Adrenal gland (tissue), 12 donors: Measurements from ENCODE around the gene TMEM59. TPM values are rescaled to one million over a fixed set of nuclear protein-coding genes. Genes with fewer than 3 reads are reported as not detected.

Experiments
- DNase-seq, 7 donors: peaks; one replicate each; pipeline ENCODE4 v3.0.0-alpha.2; 2019 to 2020
- H3K27ac ChIP-seq, 5 donors: fragments of 200-600 bp; sonication (generic) in 4 of 5; 1 replicate in 3 of 5; 2 replicates in 2 of 5; pipeline versions ENCODE4 v1.5.1 to v1.8.0; 2016 to 2020; ENCODE audit warnings: mild to moderate bottlenecking in 1 of 5
- H3K27me3 ChIP-seq: fragments of 200-600 bp; 2 replicates; pipeline ENCODE4 v1.8.0; 2021
- H3K36me3 ChIP-seq, 2 donors: fragments of 200-600 bp; replicated peaks in 1 of 2; 1 replicate in 1 of 2; 2 replicates in 1 of 2; pipeline versions ENCODE4 v1.5.1 to v1.8.0; 2018 to 2022
- H3K4me1 ChIP-seq, 2 donors: fragments of 200-600 bp; replicated peaks in 1 of 2; 1 replicate in 1 of 2; 2 replicates in 1 of 2; pipeline versions ENCODE4 v1.5.1 to v1.8.0; 2018 to 2021
- H3K4me3 ChIP-seq, 4 donors: fragments of 200-600 bp; sonication (generic) in 3 of 4; one replicate each; pipeline ENCODE4 v1.5.1; 2016 to 2018
- H3K9me3 ChIP-seq, 3 donors: fragments of 200-600 bp; sonication (generic) in 1 of 3; replicated peaks in 1 of 3; 1 replicate in 2 of 3; 2 replicates in 1 of 3; pipeline versions ENCODE4 v1.5.1 to v1.8.0; 2016 to 2021
- CTCF ChIP-seq, 6 experiments: fragments of 450-650 bp in 4 of 6; fragments of 200-600 bp in 2 of 6; sonication (generic) in 1 of 6; IDR thresholded peaks; 1 replicate in 5 of 6; 2 replicates in 1 of 6; pipeline versions ENCODE4 v1.5.1 to v1.8.0; 2016 to 2021; ENCODE audit warnings: antibody characterized with exemption in 6 of 6, mild to moderate bottlenecking in 2 of 6, moderate library complexity in 1 of 6
- POLR2A ChIP-seq, 2 donors: fragments of 450-650 bp; IDR thresholded peaks; one replicate each; pipeline ENCODE4 v1.6.1; 2017; ENCODE audit warnings: antibody characterized with exemption in 2 of 2, mild to moderate bottlenecking in 2 of 2, moderate library complexity in 1 of 2
- WGBS, 4 donors: extraction: QIAGEN DNeasy Blood & Tissue Kit in 2 of 4; methylation state at CpG; one replicate each; pipeline versions ENCODE4 v1.1.5 to v1.1.7; 2013 to 2017; 5-methylcytosine and 5-hydroxymethylcytosine counted together
- intact Hi-C, 2 donors: fragments of 100-400 bp; cut with DNase I; formaldehyde crosslinking; loops; one replicate each; pipeline versions ENCODE4 v1.14.1 to v1.15.0; 2022 to 2023
- polyA plus RNA-seq, 3 donors: library from polyadenylated mRNA; stranded (reverse); fragments of 200-250 nt in 2 of 3; fragments of 350-450 nt in 1 of 3; fragmentation: Illumina TruSeq in 1 of 3; extraction: RNeasy Lipid Tissue Mini Kit (QIAGEN cat#74804) in 1 of 3; gene quantifications; one replicate each; pipeline ENCODE4 v1.2.3, GENCODE V29; 2013 to 2014
- total RNA-seq, 9 donors: library from RNA; depleted of rRNA in 4 of 9; stranded (reverse); fragments of >200 nt in 4 of 9; fragments of 120-200 nt in 1 of 9; fragmentation: NEBNext Ultra II Directional in 1 of 9; extraction: Animal tissue kit (Norgen Biotek cat#: 25700) in 1 of 9; gene quantifications; one replicate each; pipeline versions ENCODE4 v1.1.0 to v1.2.4, GENCODE V29; 2013 to 2023
- donor health status: healthy with polysubstance abuse.
- donor health status: Bipolar disorder and iron deficiency.
- donor health status: DM: yes; HTN: yes; CAD: no.
- donor health status: DM: no; HTN: no; CAD: no.
- donor health status: DM: no; HTN: no; CAD: no.
- donor health status: DM: yes; HTN: yes; CAD: no.

Gene TMEM59
- total and polyA plus RNA-seq, 12 donors: 96.8 to 736 (median 473) TPM

GRCh38 chr1:54084794-54085193 lies 31.8 kb upstream of the TMEM59 start:
- WGBS, 4 donors: 83 to 98% (median 88%) methylated on average over 2 of the region's 2 CpGs
- Histone ChIP-seq H3K4me1 (no peaks in the 10 kb centered on the region), H3K27me3 (no peaks in the 10 kb centered on the region), H3K4me3 (no peak overlapping the region), H3K9me3 (no peaks in the 10 kb centered on the region), H3K27ac (no peak overlapping the region), H3K36me3 (no peaks in the 10 kb centered on the region)
- no peak for TF ChIP-seq POLR2A (IDR thresholded peaks at IDR 0.05)
- TF ChIP-seq CTCF (IDR thresholded peaks at IDR 0.05): no peak
- DNase-seq: no peak
- intact Hi-C loops: loop anchor here in 1 of 2 donors (10.0 kb wide), 1 partner anchor 220 kb away; no protein-coding TSS in a partner anchor

- 76 to 95% (median 88%) methylated on average over 8 of the region's 8 CpGs for WGBS, 4 donors
- TF ChIP-seq CTCF (IDR thresholded peaks at IDR 0.05): peak; percentile 46 to 68 (median 60)
- no peak for TF ChIP-seq POLR2A (IDR thresholded peaks at IDR 0.05)
- no peaks in the 10 kb centered on the region for H3K9me3 ChIP-seq
- H3K27ac ChIP-seq: no peak overlapping the region
- H3K27me3 ChIP-seq: no peaks in the 10 kb centered on the region
- intact Hi-C loops: loop anchor here in 1 of 2 donors (10.0 kb wide), 1 partner anchor 217 kb away; no protein-coding TSS in a partner anchor
- no peaks in the 10 kb centered on the region for H3K36me3 ChIP-seq
- H3K4me3 ChIP-seq: no peak overlapping the region
- DNase-seq: peak; percentile 40 to 84 (median 69)
- H3K4me1 ChIP-seq: no peaks in the 10 kb centered on the region
These were observed 28.6 kb upstream of the TMEM59 start for GRCh38 chr1:54081306-54082270.

- no peak for TF ChIP-seq POLR2A (IDR thresholded peaks at IDR 0.05)
- no peak for TF ChIP-seq CTCF (IDR thresholded peaks at IDR 0.05)
- Histone ChIP-seq H3K27ac (no peak overlapping the region), H3K9me3 (no peaks in the 10 kb centered on the region), H3K4me3 (no peak overlapping the region), H3K27me3 (no peaks in the 10 kb centered on the region), H3K4me1 (no peaks in the 10 kb centered on the region), H3K36me3 (no peaks in the 10 kb centered on the region)
- no peak for DNase-seq
- 85 to 91% (median 88%) methylated on average over 2 of the region's 2 CpGs for WGBS, 4 donors
- intact Hi-C loops: loop anchor here in 1 of 2 donors (10.0 kb wide), 1 partner anchor 216 kb away; no protein-coding TSS in a partner anchor
These were observed 27.6 kb upstream of the TMEM59 start for GRCh38 chr1:54080598-54081049.

GRCh38 chr1:54077359-54077758 lies 24.4 kb upstream of the TMEM59 start:
- intact Hi-C loops: no loop called here
- no peak for TF ChIP-seq POLR2A (IDR thresholded peaks at IDR 0.05)
- no peak for DNase-seq

More at GRCh38 chr1:54077359-54077758, 24.4 kb upstream of the TMEM59 start:
- Histone ChIP-seq H3K27ac (no peak overlapping the region), H3K4me3 (no peak overlapping the region), H3K27me3 (no peaks in the 10 kb centered on the region), H3K36me3 (no peaks in the 10 kb centered on the region), H3K4me1 (no peaks in the 10 kb centered on the region), H3K9me3 (no peaks in the 10 kb centered on the region)
